Activated CD4-positive, alpha-beta T cell treated with anti-CD3 and anti-CD28 coated beads for 4 hours (primary cell): ENCODE results near the gene SLC50A1.
A peak's percentile ranks its signal among the peaks of the same experiment; 100 is the strongest.

Experiments
- DNase-seq, 2 donors: peaks; one replicate each; pipeline ENCODE4 v3.0.0-alpha.2; 2020

SLC50A1 gene

GRCh38 chr1:155171836-155172731, 36.4 kb downstream of the SLC50A1 start:
- peak in 1 of 2 donors; percentile 52 for DNase-seq

- peak; percentile 93 to 94 for DNase-seq
Measured at GRCh38 chr1:155172732-155173477, 37.3 kb downstream of the SLC50A1 start, which contains the start of gene KRTCAP2. Gene KRTCAP2 (minus strand): TSS chr1:155173304. CDS start chr1:155173224, 80 bp downstream.

GRCh38 chr1:155173478-155174323, 38.0 kb downstream of the SLC50A1 start, which contains the start of gene TRIM46:
Gene TRIM46 (plus strand): TSS chr1:155173849. CDS start chr1:155173967, 118 bp downstream.
- DNase-seq: peak; percentile 72 to 80

- DNase-seq: peak; percentile 49 to 55
Measured at GRCh38 chr1:155174324-155175280, 39.0 kb downstream of the SLC50A1 start.

- no peak for DNase-seq
Measured at GRCh38 chr1:155175281-155175926, 39.8 kb downstream of the SLC50A1 start.

GRCh38 chr1:155175927-155176371, 40.3 kb downstream of the SLC50A1 start:
- DNase-seq: no peak

- DNase-seq: peak; percentile 77 to 88
Measured at GRCh38 chr1:155176544-155177071, 41.0 kb downstream of the SLC50A1 start.

GRCh38 chr1:155177192-155177917, 41.7 kb downstream of the SLC50A1 start:
- no peak for DNase-seq

GRCh38 chr1:155177918-155178281, 42.2 kb downstream of the SLC50A1 start:
- DNase-seq: no peak

GRCh38 chr1:155178441-155179111, 42.9 kb downstream of the SLC50A1 start:
- DNase-seq: no peak

- no peak for DNase-seq
Measured at GRCh38 chr1:155179112-155180031, 43.7 kb downstream of the SLC50A1 start.

GRCh38 chr1:155181371-155182051, 45.9 kb downstream of the SLC50A1 start:
- DNase-seq: no peak

- DNase-seq: no peak
Measured at GRCh38 chr1:155182052-155182550, 46.4 kb downstream of the SLC50A1 start.

- no peak for DNase-seq
Measured at GRCh38 chr1:155183775-155184221, 48.1 kb downstream of the SLC50A1 start.

- DNase-seq: no peak
Measured at GRCh38 chr1:155184351-155184811, 48.7 kb downstream of the SLC50A1 start.

GRCh38 chr1:155184835-155185782, 49.5 kb downstream of the SLC50A1 start:
- no peak for DNase-seq
